Measurements from ENCODE around the gene TLCD3B.

TLCD3B gene

DNA sequence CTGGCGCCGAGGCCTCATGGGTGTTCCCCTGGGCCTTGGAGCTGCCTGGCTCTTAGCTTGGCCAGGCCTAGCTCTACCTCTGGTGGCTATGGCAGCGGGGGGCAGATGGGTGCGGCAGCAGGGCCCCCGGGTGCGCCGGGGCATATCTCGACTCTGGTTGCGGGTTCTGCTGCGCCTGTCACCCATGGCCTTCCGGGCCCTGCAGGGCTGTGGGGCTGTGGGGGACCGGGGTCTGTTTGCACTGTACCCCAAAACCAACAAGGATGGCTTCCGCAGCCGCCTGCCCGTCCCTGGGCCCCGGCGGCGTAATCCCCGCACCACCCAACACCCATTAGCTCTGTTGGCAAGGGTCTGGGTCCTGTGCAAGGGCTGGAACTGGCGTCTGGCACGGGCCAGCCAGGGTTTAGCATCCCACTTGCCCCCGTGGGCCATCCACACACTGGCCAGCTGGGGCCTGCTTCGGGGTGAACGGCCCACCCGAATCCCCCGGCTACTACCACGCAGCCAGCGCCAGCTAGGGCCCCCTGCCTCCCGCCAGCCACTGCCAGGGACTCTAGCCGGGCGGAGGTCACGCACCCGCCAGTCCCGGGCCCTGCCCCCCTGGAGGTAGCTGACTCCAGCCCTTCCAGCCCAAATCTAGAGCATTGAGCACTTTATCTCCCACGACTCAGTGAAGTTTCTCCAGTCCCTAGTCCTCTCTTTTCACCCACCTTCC lies 43.5 kb downstream of the TLCD3B start:
- no peak for DNase-seq

DNA sequence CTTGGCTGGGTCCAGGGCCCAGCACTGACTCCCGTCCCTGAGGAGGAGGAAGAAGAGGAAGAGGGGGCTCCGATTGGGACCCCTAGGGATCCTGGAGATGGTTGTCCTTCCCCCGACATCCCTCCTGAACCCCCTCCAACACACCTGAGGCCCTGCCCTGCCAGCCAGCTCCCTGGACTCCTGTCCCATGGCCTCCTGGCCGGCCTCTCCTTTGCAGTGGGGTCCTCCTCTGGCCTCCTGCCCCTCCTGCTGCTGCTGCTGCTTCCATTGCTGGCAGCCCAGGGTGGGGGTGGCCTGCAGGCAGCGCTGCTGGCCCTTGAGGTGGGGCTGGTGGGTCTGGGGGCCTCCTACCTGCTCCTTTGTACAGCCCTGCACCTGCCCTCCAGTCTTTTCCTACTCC lies 44.1 kb downstream of the TLCD3B start:
- no peak for DNase-seq

DNA sequence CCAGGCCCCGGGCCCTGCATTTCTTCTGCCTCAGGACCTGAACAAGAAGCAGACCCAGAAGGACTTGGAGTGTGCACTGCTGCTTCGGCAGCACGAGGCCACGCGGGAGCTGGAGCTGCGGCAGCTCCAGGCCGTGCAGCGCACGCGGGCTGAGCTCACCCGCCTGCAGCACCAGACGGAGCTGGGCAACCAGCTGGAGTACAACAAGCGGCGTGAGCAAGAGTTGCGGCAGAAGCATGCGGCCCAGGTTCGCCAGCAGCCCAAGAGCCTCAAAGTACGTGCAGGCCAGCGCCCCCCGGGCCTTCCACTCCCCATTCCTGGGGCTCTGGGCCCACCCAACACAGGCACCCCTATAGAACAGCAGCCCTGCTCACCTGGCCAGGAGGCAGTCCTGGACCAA lies 44.8 kb downstream of the TLCD3B start:
- DNase-seq = no peak

DNA sequence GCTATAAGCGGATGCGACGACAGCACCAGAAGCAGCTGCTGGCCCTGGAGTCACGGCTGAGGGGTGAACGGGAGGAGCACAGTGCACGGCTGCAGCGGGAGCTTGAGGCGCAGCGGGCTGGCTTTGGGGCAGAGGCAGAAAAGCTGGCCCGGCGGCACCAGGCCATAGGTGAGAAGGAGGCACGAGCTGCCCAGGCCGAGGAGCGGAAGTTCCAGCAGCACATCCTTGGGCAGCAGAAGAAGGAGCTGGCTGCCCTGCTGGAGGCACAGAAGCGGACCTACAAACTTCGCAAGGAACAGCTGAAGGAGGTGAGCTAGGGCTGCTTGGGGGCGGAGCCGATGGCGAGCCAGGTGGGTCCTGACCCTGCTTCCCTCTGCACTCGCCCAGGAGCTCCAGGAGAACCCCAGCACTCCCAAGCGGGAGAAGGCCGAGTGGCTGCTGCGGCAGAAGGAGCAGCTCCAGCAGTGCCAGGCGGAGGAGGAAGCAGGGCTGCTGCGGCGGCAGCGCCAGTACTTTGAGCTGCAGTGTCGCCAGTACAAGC lies 45.7 kb downstream of the TLCD3B start:
- no peak for DNase-seq

DNA sequence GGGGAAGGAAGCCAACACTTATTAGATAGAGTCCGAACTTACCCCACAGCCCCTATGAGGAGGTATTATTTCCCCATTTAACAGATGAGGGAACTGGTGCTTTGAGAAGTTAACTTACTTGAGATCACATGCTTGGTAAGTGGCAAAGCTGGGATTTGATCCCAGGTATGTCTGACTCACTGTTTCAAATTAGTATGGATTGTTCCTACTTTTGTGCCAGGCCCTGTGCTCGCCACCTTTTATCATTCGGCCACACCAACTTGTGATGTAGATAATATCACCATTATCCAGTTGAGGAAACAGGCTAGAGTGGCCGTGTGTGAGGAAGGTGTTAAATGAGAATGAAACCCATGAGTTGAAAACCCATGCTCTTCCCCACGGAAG lies 46.3 kb downstream of the TLCD3B start:
- no peak for DNase-seq

DNA sequence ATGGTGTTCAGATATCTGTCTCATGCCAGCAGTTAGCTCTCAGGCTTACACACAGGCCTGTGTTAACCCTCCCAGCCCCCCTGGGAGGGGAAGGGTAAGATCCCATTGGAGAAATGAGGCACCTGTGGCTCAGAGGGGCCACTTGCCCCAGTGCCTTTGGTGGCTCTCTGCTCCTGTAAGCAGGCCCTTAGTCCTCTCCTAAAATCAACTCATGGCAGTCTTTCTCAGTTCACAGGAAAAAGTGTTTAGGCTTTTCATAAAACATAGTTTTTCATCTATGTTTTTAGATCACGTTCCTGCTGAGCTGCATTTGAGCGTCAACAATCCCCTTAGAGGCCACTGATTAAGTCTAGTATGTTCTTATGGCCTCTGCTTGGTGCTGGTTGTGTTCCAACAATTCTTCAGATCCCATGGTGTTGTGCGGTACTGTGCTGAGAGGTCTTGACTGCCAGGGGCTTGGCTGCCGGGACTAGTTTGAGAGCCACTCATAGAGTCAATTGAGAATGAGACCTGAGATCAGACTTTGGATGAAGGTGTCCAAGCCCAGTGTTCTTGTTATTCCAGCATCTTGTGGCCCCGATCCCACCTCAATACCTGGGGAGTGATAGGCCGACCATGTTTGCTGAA lies 46.8 kb downstream of the TLCD3B start:
- DNase-seq = no peak

DNA sequence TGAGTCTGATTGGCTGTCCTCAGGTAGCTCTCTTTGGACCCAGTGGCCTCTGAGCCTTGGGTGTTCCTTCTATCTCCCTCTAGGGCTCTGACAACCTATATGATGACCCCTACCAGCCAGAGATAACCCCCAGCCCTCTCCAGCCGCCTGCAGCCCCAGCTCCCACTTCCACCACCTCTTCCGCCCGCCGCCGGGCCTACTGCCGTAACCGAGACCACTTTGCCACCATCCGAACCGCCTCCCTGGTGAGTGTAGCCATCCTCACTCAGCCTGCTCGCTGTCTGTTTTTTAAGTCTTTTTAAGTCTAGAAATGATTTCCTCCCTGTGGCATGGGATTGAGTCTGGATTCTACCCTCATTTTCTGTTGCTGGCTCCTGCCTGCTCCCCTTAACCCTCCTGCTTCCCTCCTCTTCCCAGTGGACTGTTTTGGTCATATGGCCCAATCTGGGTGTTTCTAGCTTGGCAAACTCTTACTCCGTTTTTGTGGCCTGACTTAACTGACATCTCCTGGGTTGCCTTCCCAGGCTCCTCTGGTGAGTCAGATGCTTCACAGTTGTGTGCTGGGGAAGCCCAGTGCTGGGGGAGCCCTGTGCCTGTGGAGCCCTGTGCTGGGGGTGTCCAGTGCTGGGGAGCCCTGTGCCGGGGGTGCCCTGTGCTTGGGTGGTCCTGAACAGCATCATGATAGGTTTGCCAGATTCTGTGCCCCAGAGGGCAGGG lies 47.5 kb downstream of the TLCD3B start:
- no peak for DNase-seq

DNA sequence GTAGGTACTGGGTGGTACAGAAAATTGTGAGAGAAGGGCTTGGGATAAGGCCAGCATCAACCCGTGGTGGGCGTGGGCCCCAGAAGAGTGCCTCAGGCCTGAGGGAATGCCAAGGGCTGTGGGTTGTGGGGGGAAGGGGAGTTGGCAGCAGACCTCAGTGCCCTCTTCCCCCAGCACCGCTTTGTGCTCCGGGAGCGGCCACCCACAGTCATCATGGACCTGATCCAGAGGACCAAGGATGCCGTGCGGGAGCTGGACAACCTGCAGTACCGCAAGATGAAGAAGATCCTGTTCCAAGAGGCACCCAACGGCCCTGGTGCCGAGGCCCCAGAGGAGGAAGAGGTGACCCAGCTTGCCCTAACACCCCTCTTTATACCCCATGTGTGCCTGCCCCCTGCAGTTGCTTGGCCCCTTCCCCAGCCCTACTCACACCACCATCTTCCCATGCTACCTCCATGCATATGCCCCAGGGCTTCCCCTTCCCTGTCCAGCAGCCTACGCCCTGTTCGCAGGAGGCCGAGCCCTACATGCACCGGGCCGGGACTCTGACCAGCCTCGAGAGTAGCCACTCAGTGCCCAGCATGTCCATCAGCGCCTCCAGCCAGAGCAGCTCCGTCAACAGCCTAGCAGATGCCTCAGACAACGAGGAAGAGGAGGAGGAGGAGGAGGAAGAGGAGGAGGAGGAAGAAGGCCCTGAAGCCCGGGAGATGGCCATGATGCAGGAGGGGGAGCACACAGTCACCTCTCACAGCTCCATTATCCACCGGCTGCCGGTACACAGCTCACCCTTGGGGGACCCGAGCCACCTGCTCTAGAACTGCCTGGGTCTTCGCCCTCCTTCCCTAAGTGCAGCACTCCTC lies 48.3 kb downstream of the TLCD3B start:
- no peak for DNase-seq

DNA sequence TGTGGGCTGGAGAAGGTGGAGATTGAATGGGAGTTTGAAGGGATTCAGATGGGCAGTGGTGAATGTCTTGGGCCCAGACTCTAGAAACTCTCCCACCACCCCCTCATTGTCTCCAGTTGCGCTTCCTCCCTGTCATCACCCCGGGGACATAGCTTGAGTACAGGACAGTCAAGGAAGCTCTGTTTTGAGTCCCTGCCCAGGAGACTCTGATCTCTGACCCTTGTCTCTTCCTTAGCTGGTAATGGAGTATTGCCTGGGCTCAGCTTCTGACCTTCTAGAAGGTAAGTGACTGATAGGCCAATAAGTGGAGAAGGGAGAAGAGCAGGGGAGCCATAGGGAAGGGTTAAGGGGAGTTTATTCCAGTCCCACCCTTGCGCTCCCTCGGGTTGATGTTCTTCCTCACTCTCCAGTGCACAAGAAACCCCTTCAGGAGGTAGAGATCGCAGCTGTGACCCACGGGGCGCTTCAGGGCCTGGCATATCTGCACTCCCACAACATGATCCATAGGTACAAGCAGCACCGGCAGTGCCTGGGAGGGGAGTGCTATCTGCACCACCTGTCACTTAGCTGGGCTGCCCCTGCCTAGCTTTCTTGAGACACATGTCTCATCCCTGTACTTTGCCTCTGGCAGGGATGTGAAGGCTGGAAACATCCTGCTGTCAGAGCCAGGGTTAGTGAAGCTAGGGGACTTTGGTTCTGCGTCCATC lies 52.4 kb downstream of the TLCD3B start:
- no peak for DNase-seq

DNA sequence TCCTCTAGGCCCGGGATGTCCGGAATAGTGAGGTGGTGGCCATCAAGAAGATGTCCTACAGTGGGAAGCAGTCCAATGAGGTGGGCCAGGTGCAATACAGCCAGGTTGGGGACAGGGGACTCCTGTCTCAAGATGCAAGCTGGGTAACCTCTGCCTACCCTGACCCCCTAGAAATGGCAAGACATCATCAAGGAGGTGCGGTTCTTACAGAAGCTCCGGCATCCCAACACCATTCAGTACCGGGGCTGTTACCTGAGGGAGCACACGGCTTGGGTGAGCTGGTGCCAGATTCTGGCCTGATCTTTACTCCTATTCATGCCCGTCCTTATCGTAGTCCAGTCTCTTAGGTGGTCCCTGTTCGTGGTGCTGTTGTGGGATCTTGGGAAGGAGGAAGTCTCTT lies 53.0 kb downstream of the TLCD3B start:
- DNase-seq = no peak

DNA sequence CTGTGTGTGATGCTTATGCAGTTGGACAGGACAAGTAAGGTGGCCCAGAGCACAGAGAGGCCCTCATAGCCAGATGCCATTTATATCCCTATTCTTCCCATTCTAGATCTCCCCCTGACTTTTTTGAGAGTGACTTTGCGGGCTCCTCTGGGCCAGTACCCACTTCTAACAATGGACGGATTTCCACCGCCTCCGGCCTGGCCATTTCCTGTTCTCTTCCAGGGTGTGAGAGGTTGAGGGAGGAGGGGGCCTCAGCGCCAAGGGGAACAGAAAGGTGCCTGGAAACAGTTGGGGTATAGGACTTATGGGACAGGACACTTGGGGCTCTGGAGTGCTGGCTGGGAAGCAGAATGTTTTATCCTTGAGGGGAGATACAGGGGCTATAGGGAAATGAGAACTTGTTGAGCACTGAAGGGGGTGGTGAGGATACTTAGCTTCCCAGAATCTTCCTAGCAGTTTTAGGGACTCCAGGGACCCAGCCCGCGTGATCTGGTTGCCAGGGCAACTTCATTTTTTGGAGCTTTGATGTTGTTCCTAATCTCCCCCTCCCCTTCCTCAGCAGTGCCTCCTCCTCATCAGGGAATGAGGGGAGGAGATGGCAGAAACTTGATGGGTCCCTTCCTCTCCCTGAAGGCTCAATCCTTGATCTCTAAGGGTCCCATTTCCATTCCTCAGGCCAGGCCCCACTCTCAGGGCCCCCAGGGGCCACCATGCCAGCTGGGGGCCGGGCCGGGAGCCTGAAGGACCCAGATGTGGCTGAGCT lies 53.8 kb downstream of the TLCD3B start:
- no peak for DNase-seq

DNA sequence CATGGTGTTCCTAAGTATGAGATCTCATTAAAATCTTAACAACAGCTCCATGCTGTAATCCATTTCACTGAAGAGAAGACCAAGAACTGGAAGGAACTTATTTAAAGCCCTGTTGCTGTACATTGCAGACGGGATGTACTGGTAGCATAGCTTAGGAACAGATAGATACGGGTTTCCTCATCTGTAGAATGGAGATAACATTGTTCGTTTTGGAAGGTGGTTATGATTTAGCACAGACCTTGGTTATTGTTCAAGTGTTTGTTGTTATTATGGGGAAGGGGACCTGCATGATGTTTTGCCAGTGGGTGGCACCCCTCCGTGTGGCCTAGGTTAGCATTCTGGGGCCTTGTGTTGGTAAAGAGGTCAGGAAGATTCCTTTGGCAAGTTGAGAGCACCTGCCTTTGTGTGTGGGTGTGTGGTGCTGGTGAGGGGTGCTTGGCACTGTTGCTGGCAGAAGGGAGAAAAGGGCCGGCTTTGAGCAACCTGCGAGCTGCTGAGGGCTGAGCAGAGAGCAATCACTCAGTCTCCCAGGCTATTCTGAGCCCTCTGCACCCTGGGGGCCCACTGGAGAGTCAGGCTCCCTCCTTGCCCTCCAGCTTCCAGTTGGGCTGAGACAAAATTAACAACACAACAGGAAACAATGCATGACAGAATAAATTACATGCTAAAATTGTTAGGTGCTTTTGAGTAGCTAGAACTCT lies 55.1 kb downstream of the TLCD3B start:
- DNase-seq = peak; percentile 73

DNA sequence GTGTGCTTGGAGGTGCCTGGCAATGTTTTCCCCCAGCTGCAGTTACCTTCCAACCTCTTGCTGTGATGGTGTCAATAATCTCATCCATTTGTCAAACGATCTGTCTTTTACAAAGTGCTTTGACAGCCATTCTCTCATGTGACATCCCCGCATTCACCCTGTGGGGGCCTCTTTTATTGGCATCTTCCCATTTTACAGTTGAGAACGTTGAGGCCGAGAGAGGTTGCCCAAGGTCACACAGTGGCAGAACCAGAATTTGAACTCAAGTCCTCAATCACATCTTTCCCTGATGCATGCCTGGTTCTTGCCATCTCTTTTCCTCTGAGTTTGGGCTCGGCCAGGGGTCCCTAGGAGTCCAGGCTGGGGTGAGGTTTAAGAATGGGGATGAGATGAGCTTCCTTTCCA lies 55.9 kb downstream of the TLCD3B start:
- no peak for DNase-seq

Data from hematopoietic multipotent progenitor cell treated with erythropoietin and hydrocortisone succinate and interleukin-3 and kit ligand, for 6 days (in vitro differentiated cells).